Peyer's patch (tissue), 4 donors: ENCODE data around the gene ERC1.

ENCODE experiments used
- POLR2A ChIP-seq, 2 donors: fragments of 450-650 bp; IDR thresholded peaks; one replicate each; pipeline ENCODE4 v1.5.1; 2017; ENCODE audit warnings: antibody characterized with exemption in 2 of 2, mild to moderate bottlenecking in 2 of 2, moderate library complexity in 2 of 2
- TF ChIP-seq, protein P1 (sequence below), 6 experiments: fragments of 450-650 bp in 4 of 6; fragments of 200-600 bp in 2 of 6; sonication (generic) in 1 of 6; IDR thresholded peaks; one replicate each; pipeline ENCODE4 v1.5.1; 2017 to 2019; ENCODE audit warnings: antibody characterized with exemption in 6 of 6, mild to moderate bottlenecking in 3 of 6, moderate library complexity in 1 of 6

DNA sequence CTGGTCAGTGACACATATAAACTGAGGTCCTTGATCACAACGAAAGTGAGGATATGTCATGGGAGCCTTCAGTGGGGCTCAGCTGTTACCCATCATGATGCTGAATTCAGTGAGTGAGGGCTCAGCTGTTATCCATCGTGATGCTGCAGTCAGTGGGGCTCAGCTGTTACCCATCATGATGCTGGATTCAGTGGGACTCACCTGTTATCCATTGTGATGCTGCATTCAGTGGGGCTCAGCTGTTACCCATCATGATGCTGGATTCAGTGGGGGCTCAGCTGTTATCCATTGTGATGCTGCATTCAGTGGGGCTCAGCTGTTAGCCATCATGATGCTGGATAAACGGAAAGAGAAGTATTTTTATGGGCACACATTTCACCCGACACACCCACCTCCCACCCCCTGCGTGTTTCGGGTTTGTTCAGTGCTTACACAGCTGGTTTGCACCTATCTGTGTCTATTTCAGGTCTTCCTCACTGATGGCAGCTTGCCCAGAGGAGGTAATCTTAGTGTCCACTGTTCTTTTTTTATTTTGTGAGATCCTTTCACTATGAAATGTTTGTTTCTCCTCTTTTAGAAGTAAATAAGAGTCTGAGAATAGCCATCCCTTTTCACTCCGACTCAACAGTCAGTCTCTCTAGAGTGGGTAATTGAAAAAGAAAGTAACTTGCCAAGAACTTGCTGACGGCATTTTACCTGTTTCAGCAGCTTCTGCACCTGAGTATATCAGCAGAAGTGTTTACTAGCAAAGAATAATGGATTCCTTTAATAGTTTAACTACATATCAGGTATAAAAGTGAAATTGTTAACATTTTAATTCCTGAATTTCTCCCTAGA lies 183.0 kb downstream of the ERC1 start:
- TF ChIP-seq, protein P1, sequence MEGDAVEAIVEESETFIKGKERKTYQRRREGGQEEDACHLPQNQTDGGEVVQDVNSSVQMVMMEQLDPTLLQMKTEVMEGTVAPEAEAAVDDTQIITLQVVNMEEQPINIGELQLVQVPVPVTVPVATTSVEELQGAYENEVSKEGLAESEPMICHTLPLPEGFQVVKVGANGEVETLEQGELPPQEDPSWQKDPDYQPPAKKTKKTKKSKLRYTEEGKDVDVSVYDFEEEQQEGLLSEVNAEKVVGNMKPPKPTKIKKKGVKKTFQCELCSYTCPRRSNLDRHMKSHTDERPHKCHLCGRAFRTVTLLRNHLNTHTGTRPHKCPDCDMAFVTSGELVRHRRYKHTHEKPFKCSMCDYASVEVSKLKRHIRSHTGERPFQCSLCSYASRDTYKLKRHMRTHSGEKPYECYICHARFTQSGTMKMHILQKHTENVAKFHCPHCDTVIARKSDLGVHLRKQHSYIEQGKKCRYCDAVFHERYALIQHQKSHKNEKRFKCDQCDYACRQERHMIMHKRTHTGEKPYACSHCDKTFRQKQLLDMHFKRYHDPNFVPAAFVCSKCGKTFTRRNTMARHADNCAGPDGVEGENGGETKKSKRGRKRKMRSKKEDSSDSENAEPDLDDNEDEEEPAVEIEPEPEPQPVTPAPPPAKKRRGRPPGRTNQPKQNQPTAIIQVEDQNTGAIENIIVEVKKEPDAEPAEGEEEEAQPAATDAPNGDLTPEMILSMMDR (IDR thresholded peaks at IDR 0.05), result no peak
- TF ChIP-seq POLR2A (IDR thresholded peaks at IDR 0.05), result no peak
